HG03064 (cell line): Measurements from ENCODE around the gene MTO1.
A peak's percentile ranks its signal among the peaks of the same experiment; 100 is the strongest.
"Not testable (repeated sequence)": the region's sequence is repeated elsewhere in the genome, so short reads cannot be mapped to it uniquely, and the experiment has no call there.

Source experiments
- ATAC-seq: cut with Tn5 transposase; IDR thresholded peaks from one replicate; pipeline ENCODE4 v1.9.1; 2021; ENCODE audit warnings: low read depth; ENCODE audit not compliant: unreplicated experiment

Gene MTO1

DNA sequence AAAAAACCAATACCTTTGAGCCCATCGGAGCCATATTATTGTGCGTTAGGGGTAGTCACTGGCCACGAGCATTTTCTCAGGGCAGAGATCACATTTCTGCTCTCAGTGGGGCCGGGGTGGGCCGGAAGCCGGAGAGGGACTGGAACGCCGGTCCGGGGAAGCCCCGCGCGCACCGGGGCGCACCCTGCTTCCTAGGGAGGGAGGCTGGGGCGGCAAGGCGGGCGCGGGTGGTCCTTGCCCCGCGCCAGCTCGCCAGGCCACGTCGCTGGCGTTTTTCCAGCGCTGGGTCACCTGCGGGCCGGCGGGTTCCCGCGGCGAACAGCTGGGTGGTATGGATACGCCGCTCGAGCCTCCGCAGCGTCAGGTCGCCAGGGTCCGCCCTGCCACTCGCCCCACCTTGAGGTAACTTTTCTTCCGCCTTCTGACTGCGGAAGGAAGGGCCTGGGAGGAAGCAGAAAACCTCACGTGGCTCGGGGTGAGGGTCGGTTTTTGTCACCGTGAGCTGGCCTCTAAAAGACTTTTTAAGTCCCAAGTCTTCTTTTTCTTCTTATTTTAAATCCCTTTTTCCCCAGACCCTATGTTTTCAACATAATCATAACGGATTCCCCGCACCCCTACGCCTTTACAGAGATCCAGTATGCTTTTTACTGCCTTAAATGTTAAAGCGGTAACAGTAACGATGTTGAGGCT lies 62.0 kb downstream of the MTO1 start:
- ATAC-seq, result peak; percentile 48

DNA sequence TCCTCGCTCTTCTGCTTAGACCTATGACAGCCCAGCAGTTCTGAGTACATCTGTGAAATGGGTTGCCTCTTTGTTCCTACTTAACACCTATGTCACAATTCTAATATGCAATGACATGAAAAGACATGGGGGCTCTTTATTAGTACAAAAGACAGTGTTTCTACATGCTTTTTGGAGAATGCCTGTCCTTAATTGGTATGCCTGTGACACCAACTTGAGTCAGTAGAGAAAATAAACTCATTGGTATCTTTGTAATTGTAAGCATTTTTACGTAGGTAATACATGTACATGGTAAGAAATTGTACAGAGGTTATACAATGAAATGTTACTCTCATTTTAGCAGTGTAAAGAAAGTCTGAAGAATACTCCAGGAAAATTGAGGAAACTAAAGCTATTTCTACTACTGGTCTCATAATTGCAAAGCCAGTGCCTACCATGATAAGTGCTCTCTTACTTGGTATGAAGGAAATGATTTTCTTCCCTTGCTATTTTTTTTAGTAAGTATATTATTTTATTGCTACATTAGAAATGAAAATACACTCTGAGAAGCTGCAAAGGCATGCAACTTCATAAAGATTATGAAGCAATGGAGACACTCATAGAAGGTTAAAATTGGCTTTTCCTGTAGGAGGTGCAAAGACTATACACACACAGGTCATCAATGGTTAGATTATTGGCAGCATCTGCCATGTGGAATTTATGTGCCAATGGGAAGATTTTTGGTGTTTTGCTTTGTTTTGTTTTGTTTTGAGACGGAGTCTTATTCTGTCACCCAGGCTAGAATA lies 64.2 kb downstream of the MTO1 start:
- no peak for ATAC-seq

DNA sequence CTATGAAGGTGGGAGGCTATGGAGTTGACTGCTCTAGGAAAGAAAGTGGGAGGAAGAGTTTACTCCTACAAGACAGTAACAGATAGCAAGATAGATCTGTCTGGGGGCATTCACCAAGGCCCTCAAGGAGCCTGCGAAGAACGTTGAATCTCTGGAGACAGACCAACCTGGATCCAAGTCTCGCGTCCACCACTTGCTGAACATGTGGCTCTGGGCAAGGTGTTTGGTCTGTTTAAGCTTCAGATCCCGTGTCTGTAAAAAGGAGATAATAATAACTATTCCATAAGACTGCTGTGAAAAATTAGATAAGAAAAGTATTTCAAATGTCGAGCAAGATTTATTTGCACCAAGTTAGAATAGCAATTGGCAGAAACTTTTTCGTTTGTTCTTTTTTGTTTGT lies 67.4 kb downstream of the MTO1 start:
- no peak for ATAC-seq

DNA sequence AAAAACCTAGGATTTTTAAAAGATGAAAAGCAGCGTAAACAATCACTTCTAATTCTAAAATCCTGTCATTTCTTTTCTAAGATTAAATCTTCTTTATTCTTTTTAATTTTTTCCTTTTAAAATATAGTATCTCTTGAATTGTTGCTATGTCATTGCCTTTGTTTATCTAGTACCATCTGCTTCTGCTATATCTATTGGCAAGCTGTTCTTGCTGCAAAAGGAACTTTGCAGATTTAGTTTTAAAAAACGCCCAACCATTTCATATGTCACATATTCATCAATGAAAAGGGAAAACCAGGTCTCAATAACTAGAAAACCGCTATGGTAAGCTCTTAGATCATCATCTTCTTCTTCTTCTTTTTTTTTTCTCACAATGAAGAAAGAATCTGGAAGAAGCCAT lies 70.8 kb downstream of the MTO1 start:
- ATAC-seq, result no peak

- ATAC-seq, result no peak
These were observed 73.1 kb downstream of the MTO1 start for GRCh38 chr6:73534628-73535027.

DNA sequence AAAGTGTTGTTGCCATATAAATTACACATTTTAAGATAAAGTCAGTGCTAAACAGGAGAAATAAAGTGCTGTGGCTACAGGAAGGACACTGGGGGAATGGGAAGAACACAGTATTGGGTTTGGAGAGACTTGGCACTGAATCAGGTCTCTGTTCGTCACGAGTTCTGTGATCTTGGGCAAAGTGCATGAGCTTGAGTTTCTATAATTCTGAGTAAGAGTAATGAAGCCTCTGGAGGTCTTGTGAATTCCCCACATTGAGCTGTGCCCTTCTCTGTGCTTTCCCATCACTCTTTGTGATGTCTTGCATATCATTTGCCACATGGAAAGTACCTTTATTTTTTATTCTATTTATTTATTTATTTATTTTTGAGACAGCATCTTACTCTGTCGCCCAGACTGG lies 76.1 kb downstream of the MTO1 start:
- no peak for ATAC-seq

GRCh38 chr6:73538116-73538779 lies 76.7 kb downstream of the MTO1 start:
- ATAC-seq, result no peak

- ATAC-seq, result not testable (repeated sequence)
These were observed 80.9 kb downstream of the MTO1 start for GRCh38 chr6:73542481-73542880.

- no peak for ATAC-seq
These were observed 81.4 kb downstream of the MTO1 start for GRCh38 chr6:73542891-73543290.

- no peak for ATAC-seq
These were observed 85.5 kb downstream of the MTO1 start for GRCh38 chr6:73547036-73547435.

DNA sequence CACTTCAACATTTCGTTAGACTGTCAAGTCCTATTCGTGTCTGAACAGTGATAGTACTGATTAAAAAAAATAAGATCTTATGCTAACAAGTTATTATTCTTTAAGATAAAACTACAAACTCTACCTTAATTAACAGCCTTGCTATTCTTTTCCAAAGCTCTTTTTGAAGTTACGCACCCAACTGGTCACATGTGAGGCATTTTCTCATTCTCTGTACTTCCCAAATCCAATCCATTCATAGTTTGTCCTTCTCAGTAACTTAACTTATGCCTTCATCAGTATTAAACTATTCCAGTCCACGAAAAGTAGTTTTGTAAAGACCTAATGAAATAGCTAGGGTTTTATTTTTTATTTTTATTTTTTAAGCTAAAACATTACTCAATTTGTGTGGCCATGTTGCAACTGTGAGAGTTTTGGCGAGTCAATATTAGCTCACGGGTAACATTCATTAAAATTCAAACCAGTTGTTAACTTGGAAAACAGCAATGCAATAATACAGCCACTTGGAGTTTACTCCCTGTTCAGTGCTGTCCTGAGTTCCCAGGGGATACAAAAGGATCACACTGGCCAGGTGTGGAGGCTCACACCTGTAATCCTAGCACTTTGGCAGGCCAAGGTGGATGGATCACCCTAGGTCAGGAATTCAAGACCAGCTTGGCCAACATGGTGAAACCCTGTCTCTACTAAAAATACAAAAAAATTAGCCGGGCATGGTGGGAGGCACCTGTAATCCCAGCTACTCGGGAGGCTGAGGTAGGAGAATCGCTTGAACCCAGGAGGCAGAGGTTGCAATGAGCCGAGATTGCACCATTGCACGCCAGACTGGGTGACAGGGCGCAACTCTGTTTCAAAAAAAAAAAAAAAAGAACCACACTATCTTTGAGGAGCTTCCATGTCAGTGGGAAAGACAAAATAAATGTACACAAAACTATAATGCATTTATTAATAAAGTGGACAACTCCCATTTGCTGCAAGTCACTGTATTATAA lies 87.2 kb downstream of the MTO1 start:
- ATAC-seq, result no peak

DNA sequence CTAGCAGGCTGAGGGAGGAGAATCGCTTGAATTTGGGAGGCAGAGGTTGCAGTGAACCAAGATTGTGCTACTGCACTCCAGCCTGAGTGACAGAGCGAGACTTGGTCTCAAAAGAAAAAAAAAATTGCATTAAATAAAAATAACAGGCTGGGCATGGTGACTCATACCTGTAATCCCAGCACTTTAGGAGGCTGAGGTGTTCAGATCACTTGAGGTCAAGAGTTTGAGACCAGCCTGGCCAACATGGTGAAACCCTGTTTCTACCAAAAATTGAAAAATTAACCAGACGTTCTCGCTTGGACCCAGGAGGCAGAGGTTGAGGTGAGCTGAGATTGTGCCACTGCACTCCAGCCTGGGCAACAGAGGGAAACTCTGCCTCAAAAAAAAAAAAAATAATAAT lies 89.6 kb downstream of the MTO1 start:
- not testable (repeated sequence) for ATAC-seq

GRCh38 chr6:73555380-73555949 lies 93.9 kb downstream of the MTO1 start:
- not testable (repeated sequence) for ATAC-seq

DNA sequence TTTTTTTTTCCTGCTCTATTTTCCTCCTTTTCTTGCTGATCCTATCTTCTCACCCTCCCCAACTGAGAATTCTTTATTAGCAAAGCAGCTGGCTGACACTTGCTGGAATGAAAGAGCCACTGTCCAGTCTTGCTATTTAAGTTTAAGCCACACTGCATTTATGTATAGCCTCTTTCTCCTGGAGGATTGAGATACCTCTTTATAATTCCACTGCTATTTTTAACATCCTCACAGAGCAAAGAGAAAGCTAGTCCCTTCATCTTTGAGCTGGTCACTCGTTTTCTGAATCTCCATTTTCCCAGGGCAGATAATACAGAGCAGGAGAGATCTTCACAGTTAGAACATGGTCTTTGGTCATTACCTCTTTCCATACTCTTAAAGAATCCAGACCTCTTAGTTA lies 95.3 kb downstream of the MTO1 start:
- no peak for ATAC-seq
